Kidney capillary endothelial cell (primary cell): ENCODE measurements around the gene RHBDF2.
"Not testable (repeated sequence)": the region's sequence is repeated elsewhere in the genome, so short reads cannot be mapped to it uniquely, and the experiment has no call there.

Experiments
- DNase-seq: peaks from one replicate; pipeline ENCODE4 v3.0.0-alpha.2; 2018; ENCODE audit warnings: low spot score

The RHBDF2 gene

GRCh38 chr17:76538281-76538931 is 37.2 kb upstream of the RHBDF2 start:
- DNase-seq: no peak

- no peak for DNase-seq
Measured at GRCh38 chr17:76537578-76538280, 36.5 kb upstream of the RHBDF2 start, which contains the start of gene CYGB. Gene CYGB, minus strand, starts transcription at chr17:76537709. Its CDS starts 167 bp downstream, at chr17:76537542.

GRCh38 chr17:76537288-76537577 is 36.0 kb upstream of the RHBDF2 start:
- DNase-seq: no peak

GRCh38 chr17:76536511-76537287 is 35.5 kb upstream of the RHBDF2 start:
- no peak for DNase-seq

GRCh38 chr17:76535788-76536510 is 34.7 kb upstream of the RHBDF2 start:
- DNase-seq: no peak

- DNase-seq: no peak
Measured at GRCh38 chr17:76534831-76535732, 33.9 kb upstream of the RHBDF2 start.

GRCh38 chr17:76533640-76534359 is 32.6 kb upstream of the RHBDF2 start:
- not testable (repeated sequence) for DNase-seq

- DNase-seq: no peak
Measured at GRCh38 chr17:76532072-76532651, 30.9 kb upstream of the RHBDF2 start.

- no peak for DNase-seq
Measured at GRCh38 chr17:76531486-76532038, 30.3 kb upstream of the RHBDF2 start.

- DNase-seq: no peak
Measured at GRCh38 chr17:76530811-76531485, 29.7 kb upstream of the RHBDF2 start.

- no peak for DNase-seq
Measured at GRCh38 chr17:76530095-76530723, 29.0 kb upstream of the RHBDF2 start.

- no peak for DNase-seq
Measured at GRCh38 chr17:76529224-76530094, 28.2 kb upstream of the RHBDF2 start.

- no peak for DNase-seq
Measured at GRCh38 chr17:76528528-76529223, 27.5 kb upstream of the RHBDF2 start.

- DNase-seq: no peak
Measured at GRCh38 chr17:76528156-76528527, 26.9 kb upstream of the RHBDF2 start.

GRCh38 chr17:76527430-76528111 is 26.3 kb upstream of the RHBDF2 start:
- peak; percentile 65 for DNase-seq

GRCh38 chr17:76527016-76527415 is 25.8 kb upstream of the RHBDF2 start:
- DNase-seq: not testable (repeated sequence)

GRCh38 chr17:76525513-76525833 is 24.2 kb upstream of the RHBDF2 start:
- DNase-seq: not testable (repeated sequence)
